GM12865 (cell line): ENCODE results near the gene KCNN4.

Source experiments
- DNase-seq: peaks from one replicate; pipeline ENCODE4 v3.0.0; 2010; ENCODE audit warnings: low read depth
- H3K4me3 ChIP-seq: 2 replicates; pipeline ENCODE4 v1.5.1; 2011; ENCODE audit warnings: mild to moderate bottlenecking, low read depth, low read length, control low read depth
- CTCF ChIP-seq: IDR thresholded peaks from 2 replicates; pipeline ENCODE4 v1.5.1; 2011; ENCODE audit warnings: low read length, control low read depth, low read depth, inconsistent platforms; ENCODE audit not compliant: insufficient read depth; ENCODE audit errors: missing control alignments

KCNN4 gene

GRCh38 chr19:43814663-43815352 lies 34.0 kb upstream of the KCNN4 start:
- H3K4me3 ChIP-seq, result no peak overlapping the region
- no peak for DNase-seq
- TF ChIP-seq CTCF, result no peak

- no peak for TF ChIP-seq CTCF
Measured at GRCh38 chr19:43812688-43813087, 31.9 kb upstream of the KCNN4 start.

GRCh38 chr19:43812259-43812658 lies 31.5 kb upstream of the KCNN4 start:
- TF ChIP-seq CTCF, result no peak
- H3K4me3 ChIP-seq, result no peak overlapping the region
- no peak for DNase-seq

More at GRCh38 chr19:43812688-43813087, 31.9 kb upstream of the KCNN4 start:
- no peak overlapping the region for H3K4me3 ChIP-seq
- DNase-seq, result no peak

GRCh38 chr19:43811837-43812236 lies 31.1 kb upstream of the KCNN4 start:
- no peak for DNase-seq
- TF ChIP-seq CTCF, result no peak
- H3K4me3 ChIP-seq, result no peak overlapping the region

GRCh38 chr19:43809762-43810696 lies 29.3 kb upstream of the KCNN4 start:
- H3K4me3 ChIP-seq, result no peak overlapping the region
- peak; percentile 57 for TF ChIP-seq CTCF
- peak; percentile 66 for DNase-seq

- no peak for DNase-seq
- no peak for TF ChIP-seq CTCF
- H3K4me3 ChIP-seq, result no peak overlapping the region
Measured at GRCh38 chr19:43807651-43808050, 26.9 kb upstream of the KCNN4 start.
